Glomerular visceral epithelial cell (primary cell): Measurements from ENCODE around the gene LBP.
"Not testable (repeated sequence)": the region's sequence is repeated elsewhere in the genome, so short reads cannot be mapped to it uniquely, and the experiment has no call there.

Experiments used
- DNase-seq: peaks from one replicate; pipeline ENCODE4 v3.0.0-alpha.2; 2016; ENCODE audit errors: extremely low spot score

Gene LBP

DNA sequence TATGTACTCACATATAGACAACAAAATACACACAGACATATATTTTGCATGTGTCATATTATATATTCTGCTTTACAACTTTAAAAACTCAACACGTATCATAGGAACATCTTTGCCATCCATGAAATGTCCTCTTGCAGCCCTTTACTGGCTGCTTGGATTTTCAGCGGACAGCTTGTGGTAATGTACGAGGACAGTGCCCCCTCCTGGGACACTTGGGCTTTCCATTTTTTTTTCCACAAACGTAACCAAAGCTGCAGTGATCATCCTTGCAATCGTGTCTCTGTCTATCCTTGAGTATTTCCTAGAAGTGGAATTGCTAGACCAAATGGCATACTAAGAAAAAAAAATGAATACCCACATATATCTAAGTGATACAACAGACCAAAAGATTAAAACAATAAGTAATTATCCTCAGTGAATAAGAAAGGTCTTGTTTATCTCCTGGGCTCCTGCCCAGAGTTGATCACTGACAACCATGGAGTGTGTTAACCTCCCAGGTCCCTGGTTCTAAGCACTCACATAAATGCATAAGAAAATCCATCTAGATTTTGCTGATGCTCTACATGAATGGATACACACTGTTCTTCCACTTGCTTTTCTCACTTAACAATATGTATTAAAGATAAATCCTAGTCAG, 24.2 kb upstream of the LBP start:
- DNase-seq, result peak; percentile 54

DNA sequence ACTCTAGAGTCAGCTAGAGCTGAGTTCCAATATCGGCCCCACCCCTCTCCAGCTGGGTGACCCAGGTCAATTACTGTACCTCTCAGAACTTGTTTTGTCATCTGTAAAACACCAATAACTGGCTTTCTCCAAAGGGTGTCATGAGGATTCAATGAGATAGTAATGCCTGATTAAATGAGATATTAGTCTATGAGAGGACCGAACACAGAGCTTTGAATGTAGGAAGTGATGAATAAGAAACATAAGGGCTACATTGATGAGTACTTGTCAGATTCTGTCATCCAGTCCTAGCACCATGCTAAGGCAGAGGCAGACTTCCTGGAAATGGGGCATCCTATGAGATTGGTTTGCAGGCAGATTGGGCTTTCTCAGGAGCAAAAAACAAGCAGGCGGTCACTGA, 22.1 kb upstream of the LBP start:
- no peak for DNase-seq

DNA sequence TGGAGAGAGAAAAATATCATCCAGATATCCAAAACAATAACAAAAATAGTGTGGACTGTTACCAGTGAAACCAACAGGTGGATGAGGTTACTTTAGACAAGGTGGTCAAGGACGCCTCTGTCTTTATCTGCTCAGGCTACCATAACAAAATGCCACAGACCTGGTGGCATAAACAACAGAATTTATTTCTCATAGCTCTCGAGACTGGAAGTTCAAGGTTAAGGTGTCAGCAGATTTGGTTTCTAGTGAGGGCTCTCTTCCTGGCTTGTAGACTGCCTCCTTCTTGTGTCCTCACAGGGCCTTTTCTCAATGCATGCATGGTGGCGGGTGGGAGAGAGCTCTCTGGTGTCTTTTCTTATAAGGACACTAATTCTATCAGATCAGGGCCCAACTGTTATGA, 21.1 kb upstream of the LBP start:
- no peak for DNase-seq

GRCh38 chr20:38325905-38326304, 20.4 kb upstream of the LBP start:
- no peak for DNase-seq

GRCh38 chr20:38326309-38326708, 20.0 kb upstream of the LBP start:
- DNase-seq, result no peak

GRCh38 chr20:38330638-38331037, 15.6 kb upstream of the LBP start:
- DNase-seq, result no peak

DNA sequence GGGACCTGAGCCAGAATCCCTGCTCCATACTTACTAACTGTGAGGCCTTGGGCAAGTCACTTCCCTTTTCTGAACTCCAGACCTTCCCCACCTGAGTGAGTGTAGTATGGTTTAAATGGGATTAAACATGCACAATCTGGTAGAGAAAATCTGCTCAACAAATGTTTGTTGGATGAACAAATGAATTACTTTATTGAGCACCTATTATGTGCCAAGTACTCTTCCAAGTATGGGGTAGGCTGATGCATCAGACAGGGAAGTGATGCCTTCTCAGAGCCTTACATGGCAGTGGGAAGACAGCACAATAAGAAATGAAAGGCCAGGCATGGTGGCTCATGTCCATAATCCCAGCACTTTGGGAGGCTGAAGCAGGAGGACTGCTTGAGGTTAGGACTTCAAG, 15.0 kb upstream of the LBP start:
- no peak for DNase-seq

DNA sequence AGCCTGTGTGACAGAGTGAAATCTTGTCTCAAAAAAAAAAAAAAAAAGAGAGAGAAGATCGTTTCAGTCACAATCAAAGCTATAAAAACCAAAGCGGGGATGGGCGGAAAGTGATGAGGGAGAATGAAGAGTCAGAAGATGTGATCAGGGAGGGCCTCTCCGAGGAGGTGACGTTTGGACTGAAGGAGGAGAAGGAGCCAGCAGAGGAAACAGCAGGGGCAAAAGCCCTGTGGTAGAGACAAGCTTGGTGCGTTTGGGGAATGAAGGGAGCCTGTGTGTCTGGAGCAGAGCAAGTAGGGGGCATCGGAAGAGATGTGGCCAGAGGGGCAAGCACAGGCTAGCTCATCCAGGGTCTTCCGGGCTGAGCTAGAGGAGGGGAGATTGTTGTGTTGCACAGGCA, 14.5 kb upstream of the LBP start:
- DNase-seq, result no peak

GRCh38 chr20:38334016-38334415, 12.3 kb upstream of the LBP start:
- DNase-seq, result no peak

GRCh38 chr20:38336726-38337125, 9.6 kb upstream of the LBP start:
- DNase-seq, result no peak

DNA sequence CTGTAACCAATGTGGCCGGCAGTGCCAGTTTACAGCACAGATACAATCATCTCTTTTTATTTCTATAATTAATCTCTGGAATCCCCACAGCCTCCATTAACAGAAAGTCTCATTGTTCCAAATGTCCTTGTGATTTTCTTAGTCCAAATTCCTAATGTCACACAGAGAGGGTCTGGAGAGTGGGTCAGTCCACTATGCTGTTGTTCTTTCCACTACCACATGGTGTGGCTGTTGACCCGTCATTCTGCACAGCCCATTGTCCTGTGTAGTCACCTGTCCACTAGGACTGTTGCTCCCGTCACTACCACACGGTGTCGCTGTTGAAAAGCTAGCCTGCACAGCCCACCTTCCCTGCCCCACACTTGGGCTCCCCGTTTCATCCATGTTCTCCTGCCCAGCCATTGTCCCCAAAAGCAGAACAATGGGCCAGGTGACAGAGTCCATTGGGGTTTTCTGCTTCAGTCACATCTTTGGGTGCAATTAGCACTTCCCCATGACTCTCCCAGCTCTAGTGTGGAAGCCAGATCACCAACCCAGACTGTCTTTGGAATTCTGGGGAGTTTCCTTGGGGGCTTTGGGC, 8.6 kb upstream of the LBP start:
- no peak for DNase-seq

GRCh38 chr20:38338849-38339520, 7.3 kb upstream of the LBP start:
- peak; percentile 32 for DNase-seq

GRCh38 chr20:38339521-38339896, 6.8 kb upstream of the LBP start:
- not testable (repeated sequence) for DNase-seq

DNA sequence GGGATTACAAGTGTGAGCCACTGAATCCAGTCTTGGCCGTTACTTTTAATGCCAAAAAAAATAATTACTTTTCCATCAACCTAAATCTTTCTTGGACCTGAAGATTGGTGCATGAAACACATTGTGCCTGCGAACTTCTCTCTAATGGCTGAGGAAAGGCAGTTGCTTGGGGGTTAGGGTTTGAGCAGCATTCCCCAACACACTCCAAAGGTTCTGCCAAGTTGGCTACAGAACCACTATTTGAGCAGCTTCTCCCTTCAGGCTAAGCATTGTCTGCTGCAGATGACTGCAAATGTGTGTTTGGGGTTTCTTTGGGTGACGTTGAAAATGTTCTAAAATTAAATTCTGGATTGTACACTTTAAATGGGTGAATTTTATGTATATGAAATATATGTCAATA, 6.3 kb upstream of the LBP start:
- DNase-seq, result no peak

DNA sequence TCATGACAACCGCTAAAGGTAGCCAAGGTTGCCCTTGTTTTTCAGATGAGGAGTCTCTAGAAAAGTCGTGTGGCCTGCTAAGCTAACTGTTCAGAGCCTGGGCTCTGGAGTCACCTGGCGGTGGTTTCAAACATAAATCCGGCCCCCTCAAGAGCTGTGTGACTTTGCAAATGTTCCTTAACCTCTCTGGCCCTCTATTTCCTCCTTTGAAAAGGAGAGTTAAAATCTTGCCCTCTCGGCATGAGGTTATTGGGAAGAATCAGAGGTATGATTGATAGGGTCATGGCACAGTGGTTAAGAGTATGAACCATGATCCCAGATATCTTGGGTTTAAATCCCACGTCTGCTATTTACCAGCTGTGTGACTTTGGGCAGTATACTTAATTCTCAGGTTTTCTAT, 5.6 kb upstream of the LBP start:
- DNase-seq, result no peak

DNA sequence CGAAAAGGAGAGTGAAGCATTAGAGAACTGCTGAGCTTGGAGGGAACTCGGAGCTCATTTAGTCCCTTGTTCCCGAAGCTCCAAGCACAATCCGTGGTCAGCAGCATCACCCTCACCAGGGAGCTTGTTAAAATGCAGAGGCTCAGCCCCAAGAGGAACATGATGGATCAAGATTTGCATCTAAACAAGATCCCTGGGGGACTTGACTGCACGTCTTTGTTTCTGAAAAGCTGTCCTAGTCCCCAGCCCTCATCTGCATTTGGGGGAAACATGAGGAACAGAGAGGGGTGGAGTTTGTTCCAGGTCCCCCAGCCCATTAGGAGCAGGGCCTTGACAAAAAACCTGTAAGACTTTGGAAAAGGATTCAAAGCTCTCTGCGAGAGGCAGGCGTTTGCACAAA, 4.1 kb upstream of the LBP start:
- no peak for DNase-seq

DNA sequence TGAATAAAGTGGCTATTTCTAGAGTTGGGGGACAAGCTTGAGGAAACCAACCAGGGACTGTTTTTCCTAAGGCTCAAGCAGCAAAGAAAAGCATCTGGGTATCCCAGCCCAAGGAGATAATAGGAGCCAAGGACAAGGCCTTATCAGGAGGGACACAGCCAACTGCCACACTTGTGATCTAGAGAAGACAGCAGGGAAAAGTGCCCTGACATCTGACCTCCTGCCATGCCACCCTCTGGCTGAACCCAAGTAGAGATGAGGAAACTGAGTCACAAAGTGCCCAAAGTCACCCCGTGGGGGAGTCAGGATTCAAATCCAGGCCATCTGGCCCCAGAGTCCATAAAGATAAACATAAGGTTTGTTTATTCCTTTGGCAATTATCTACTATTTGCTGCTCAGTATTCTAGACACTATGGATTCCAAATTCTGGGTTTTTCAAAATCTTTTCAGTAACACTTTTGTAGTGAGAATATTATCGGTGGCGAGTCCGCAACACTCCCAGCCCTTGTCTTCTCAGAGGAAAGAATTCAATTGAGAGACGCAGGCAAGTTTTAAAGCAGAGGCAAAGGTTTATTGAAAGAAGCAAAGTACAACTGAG, 3.5 kb upstream of the LBP start:
- DNase-seq, result no peak

GRCh38 chr20:38343311-38344106, 2.8 kb upstream of the LBP start:
- no peak for DNase-seq

DNA sequence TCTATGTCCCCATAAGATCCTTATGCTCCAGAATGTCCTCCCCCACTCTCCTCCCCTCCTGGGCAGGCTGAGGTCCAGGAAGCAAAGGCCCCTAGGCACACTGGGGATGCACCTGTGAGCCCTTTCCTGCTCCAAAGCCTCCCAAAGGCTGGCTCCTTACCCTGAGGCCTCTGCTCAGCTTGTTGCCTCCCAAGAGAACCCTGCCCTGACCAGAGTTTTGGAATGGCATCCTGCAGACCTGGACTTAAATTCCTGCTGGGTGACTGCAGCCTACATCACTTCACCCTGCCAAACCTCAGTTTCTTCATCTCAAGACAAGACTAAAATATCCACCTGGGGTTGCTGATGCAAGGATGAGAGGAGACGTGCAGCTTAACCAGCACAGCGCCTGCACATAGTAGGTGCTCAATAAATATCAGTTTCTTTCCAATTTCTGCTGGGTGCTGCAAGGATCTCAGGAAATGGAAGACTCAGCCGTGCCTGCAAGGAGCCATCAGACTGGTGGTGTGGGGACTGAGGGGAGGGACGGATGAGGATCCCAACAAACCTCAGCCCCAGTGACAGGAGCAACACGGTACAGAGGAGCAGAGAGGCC, 2.1 kb upstream of the LBP start:
- DNase-seq, result no peak

- DNase-seq, result no peak
Observed at GRCh38 chr20:38345643-38346042, 639 bp upstream of the LBP start.

GRCh38 chr20:38346741-38347140, 459 bp downstream of the LBP start:
- no peak for DNase-seq

GRCh38 chr20:38349856-38350255, 3.6 kb downstream of the LBP start:
- no peak for DNase-seq
